ENCODE results near the gene DTHD1. TPM values are rescaled to one million over a fixed set of nuclear protein-coding genes. Genes with fewer than 3 reads are reported as not detected.

The DTHD1 gene
- total and polyA plus RNA-seq, 2 experiments from 2014 or later = not detected

- no peaks in the 10 kb centered on the region for H3K27me3 ChIP-seq (replicated peaks; ENCODE audit: insufficient read depth)
- 39 to 42% methylated on average over 7 of the region's 7 CpGs for WGBS, 2 experiments (ENCODE audit: low coverage in 1 of 2, low lambda C conversion rate in 2 of 2, missing lambda C conversion rate in 2 of 2)
- H2AFZ ChIP-seq = no peak overlapping the region
- H3K4me3 ChIP-seq = no peak overlapping the region
- no peaks in the 10 kb centered on the region for H3K9me3 ChIP-seq (ENCODE audit: low read depth)
- no peaks in the 10 kb centered on the region for H3K36me3 ChIP-seq (ENCODE audit: low read depth)
- no peaks in the 10 kb centered on the region for H3K4me1 ChIP-seq (ENCODE audit: insufficient read depth)
- H4K20me1 ChIP-seq (ENCODE audit: insufficient read depth) = no peaks in the 10 kb centered on the region
- DNase-seq = no peak
- no peak overlapping the region for H3K4me2 ChIP-seq (ENCODE audit: unreplicated experiment)
- H3K79me2 ChIP-seq (ENCODE audit: insufficient read depth) = no peaks in the 10 kb centered on the region
- H3F3A ChIP-seq (ENCODE audit: insufficient read depth) = no peaks in the 10 kb centered on the region
- in situ Hi-C loops (cut with MboI) = loop anchor here (25.0 kb wide), 1 partner anchor 1055 kb away; no protein-coding TSS in a partner anchor
- no peak overlapping the region for H3K27ac ChIP-seq
- no peak for TF ChIP-seq EZH2 (IDR thresholded peaks at IDR 0.05; ENCODE audit: insufficient read depth, poor library complexity, severe bottlenecking)
- no peak overlapping the region for H3K9ac ChIP-seq
- H3K9me2 ChIP-seq (ENCODE audit: insufficient read depth) = no peaks in the 10 kb centered on the region
Measured at GRCh38 chr4:36332023-36332781, 50.8 kb downstream of the DTHD1 start.

- Histone ChIP-seq H3K79me2 (ENCODE audit: insufficient read depth) (no peaks in the 10 kb centered on the region), H3K4me1 (ENCODE audit: insufficient read depth) (no peaks in the 10 kb centered on the region), H4K20me1 (ENCODE audit: insufficient read depth) (no peaks in the 10 kb centered on the region), H3K9me3 (ENCODE audit: low read depth) (no peaks in the 10 kb centered on the region), H3K27ac (no peak overlapping the region), H3K9ac (no peak overlapping the region), H3K9me2 (ENCODE audit: insufficient read depth) (no peaks in the 10 kb centered on the region), H3F3A (ENCODE audit: insufficient read depth) (no peaks in the 10 kb centered on the region), H2AFZ (no peak overlapping the region), H3K36me3 (ENCODE audit: low read depth) (no peaks in the 10 kb centered on the region), H3K27me3 (replicated peaks; ENCODE audit: insufficient read depth) (no peaks in the 10 kb centered on the region), H3K4me2 (ENCODE audit: unreplicated experiment) (no peak overlapping the region), H3K4me3 (no peak overlapping the region)
- TF ChIP-seq EZH2phosphoT487 (IDR thresholded peaks at IDR 0.05; ENCODE audit: insufficient read depth, low read depth) (no peak), EZH2 (IDR thresholded peaks at IDR 0.05; ENCODE audit: insufficient read depth, poor library complexity, severe bottlenecking) (no peak)
- in situ Hi-C loops (cut with MboI) = loop anchor here (25.0 kb wide), 1 partner anchor 1055 kb away; no protein-coding TSS in a partner anchor
- DNase-seq = no peak
Measured at GRCh38 chr4:36332782-36333131, 51.3 kb downstream of the DTHD1 start.

GRCh38 chr4:36333303-36333877 is 52.0 kb downstream of the DTHD1 start:
- H3K4me1 ChIP-seq (ENCODE audit: insufficient read depth) = no peaks in the 10 kb centered on the region
- 29 to 33% methylated on average over 6 of the region's 6 CpGs for WGBS, 2 experiments (ENCODE audit: low coverage in 1 of 2, low lambda C conversion rate in 2 of 2, missing lambda C conversion rate in 2 of 2)
- in situ Hi-C loops (cut with MboI) = loop anchor here (25.0 kb wide), 1 partner anchor 1054 kb away; no protein-coding TSS in a partner anchor
- H3K9me3 ChIP-seq (ENCODE audit: low read depth) = no peaks in the 10 kb centered on the region
- H3K79me2 ChIP-seq (ENCODE audit: insufficient read depth) = no peaks in the 10 kb centered on the region
- H4K20me1 ChIP-seq (ENCODE audit: insufficient read depth) = no peaks in the 10 kb centered on the region
- H3K27me3 ChIP-seq (replicated peaks; ENCODE audit: insufficient read depth) = no peaks in the 10 kb centered on the region
- DNase-seq = no peak
- no peak overlapping the region for H3K27ac ChIP-seq
- H3K36me3 ChIP-seq (ENCODE audit: low read depth) = no peaks in the 10 kb centered on the region
- H3K9ac ChIP-seq = no peak overlapping the region
- TF ChIP-seq EZH2 (IDR thresholded peaks at IDR 0.05; ENCODE audit: insufficient read depth, poor library complexity, severe bottlenecking) = no peak
- TF ChIP-seq EZH2phosphoT487 (IDR thresholded peaks at IDR 0.05; ENCODE audit: insufficient read depth, low read depth) = no peak
- no peak overlapping the region for H3K4me2 ChIP-seq (ENCODE audit: unreplicated experiment)
- H3K4me3 ChIP-seq = no peak overlapping the region
- no peak overlapping the region for H2AFZ ChIP-seq
- H3K9me2 ChIP-seq (ENCODE audit: insufficient read depth) = no peaks in the 10 kb centered on the region
- no peaks in the 10 kb centered on the region for H3F3A ChIP-seq (ENCODE audit: insufficient read depth)

- Histone ChIP-seq H3K36me3 (ENCODE audit: low read depth) (no peaks in the 10 kb centered on the region), H3K79me2 (ENCODE audit: insufficient read depth) (no peaks in the 10 kb centered on the region), H3K4me3 (no peak overlapping the region), H4K20me1 (ENCODE audit: insufficient read depth) (no peaks in the 10 kb centered on the region), H3K27me3 (replicated peaks; ENCODE audit: insufficient read depth) (no peaks in the 10 kb centered on the region), H3K4me1 (ENCODE audit: insufficient read depth) (no peaks in the 10 kb centered on the region), H3K9me3 (ENCODE audit: low read depth) (no peaks in the 10 kb centered on the region), H3K27ac (no peak overlapping the region), H3K4me2 (ENCODE audit: unreplicated experiment) (no peak overlapping the region), H3F3A (ENCODE audit: insufficient read depth) (no peaks in the 10 kb centered on the region), H3K9me2 (ENCODE audit: insufficient read depth) (no peaks in the 10 kb centered on the region), H2AFZ (no peak overlapping the region), H3K9ac (no peak overlapping the region)
- 3% methylated on average over 1 of the region's 1 CpG for WGBS, 2 experiments (ENCODE audit: low coverage in 1 of 2, low lambda C conversion rate in 2 of 2, missing lambda C conversion rate in 2 of 2)
- no peak for DNase-seq
- TF ChIP-seq EZH2phosphoT487 (IDR thresholded peaks at IDR 0.05; ENCODE audit: insufficient read depth, low read depth) = no peak
- TF ChIP-seq EZH2 (IDR thresholded peaks at IDR 0.05; ENCODE audit: insufficient read depth, poor library complexity, severe bottlenecking) = no peak
- in situ Hi-C loops (cut with MboI) = loop anchor here (25.0 kb wide), 1 partner anchor 1050 kb away; no protein-coding TSS in a partner anchor
Measured at GRCh38 chr4:36337665-36338185, 56.3 kb downstream of the DTHD1 start.
